GM19372 (cell line): ENCODE measurements around the gene CC2D1B.

Experiments
- ATAC-seq: cut with Tn5 transposase; IDR thresholded peaks from one replicate; pipeline ENCODE4 v1.9.1; 2021; ENCODE audit warnings: mild to moderate bottlenecking, low read depth, moderate library complexity; ENCODE audit not compliant: unreplicated experiment

The CC2D1B gene

GRCh38 chr1:52306227-52307006 is 59.6 kb downstream of the CC2D1B start:
- ATAC-seq = no peak

DNA sequence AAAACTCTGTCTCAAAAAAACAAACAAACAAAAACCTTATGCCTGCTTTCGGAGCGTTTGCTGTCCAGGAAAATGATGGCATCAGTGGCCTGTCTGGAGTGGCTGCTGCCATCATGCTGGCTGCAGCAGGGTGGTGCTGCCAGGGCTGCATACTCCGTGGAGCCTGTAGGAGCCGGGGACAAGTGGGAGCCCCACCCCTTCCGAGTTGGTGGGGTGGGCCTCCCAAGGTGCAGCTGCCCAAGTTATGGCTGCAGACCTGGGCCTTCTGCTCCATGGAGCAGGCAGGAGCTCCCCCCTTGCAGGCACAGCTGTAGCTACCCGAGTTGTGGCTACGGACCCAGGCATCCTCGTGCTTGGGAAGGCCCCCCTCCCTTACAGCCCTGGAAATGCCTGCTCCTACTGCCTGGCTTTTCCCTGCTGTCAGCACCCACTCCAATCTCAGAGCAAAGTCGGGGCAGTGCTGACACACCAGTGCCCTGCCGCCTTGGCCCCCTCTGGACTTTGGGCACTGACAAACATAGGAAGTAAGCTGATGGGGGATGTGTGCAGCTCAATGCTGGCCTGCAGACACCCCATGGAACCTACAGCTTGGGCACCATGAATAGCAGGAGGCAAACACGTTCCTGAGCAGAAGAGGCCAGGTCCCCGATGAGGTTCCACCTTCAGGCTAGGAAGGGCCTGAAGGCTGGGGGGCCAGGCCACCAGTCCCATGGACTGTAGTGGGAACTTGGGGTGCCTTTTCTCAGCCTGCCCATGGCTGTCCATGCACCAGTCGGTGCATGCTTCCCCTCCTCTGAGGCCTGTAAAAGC is 60.4 kb downstream of the CC2D1B start:
- ATAC-seq = no peak
